ENCODE results near the gene SEC11A.
"Not testable (repeated sequence)": the region's sequence is repeated elsewhere in the genome, so short reads cannot be mapped to it uniquely, and the experiment has no call there.

The SEC11A gene

GRCh38 chr15:84737005-84737404, 21.1 kb upstream of the SEC11A start:
- DNase-seq (ENCODE audit: low spot score), result no peak

GRCh38 chr15:84736375-84736774, 20.4 kb upstream of the SEC11A start:
- no peak for DNase-seq (ENCODE audit: low spot score)

- not testable (repeated sequence) for DNase-seq (ENCODE audit: low spot score)
Measured at GRCh38 chr15:84735480-84736061, 19.6 kb upstream of the SEC11A start.

GRCh38 chr15:84734794-84735479, 19.0 kb upstream of the SEC11A start:
- no peak for DNase-seq (ENCODE audit: low spot score)

GRCh38 chr15:84731774-84732173, 15.8 kb upstream of the SEC11A start:
- DNase-seq (ENCODE audit: low spot score), result peak; percentile 80

GRCh38 chr15:84727429-84727828, 11.5 kb upstream of the SEC11A start:
- DNase-seq (ENCODE audit: low spot score), result no peak

GRCh38 chr15:84725001-84725491, 9.1 kb upstream of the SEC11A start:
- peak; percentile 63 for DNase-seq (ENCODE audit: low spot score)

- no peak for DNase-seq (ENCODE audit: low spot score)
Measured at GRCh38 chr15:84722628-84723027, 6.7 kb upstream of the SEC11A start.

GRCh38 chr15:84721371-84721770, 5.4 kb upstream of the SEC11A start:
- no peak for DNase-seq (ENCODE audit: low spot score)

GRCh38 chr15:84715441-84716035, 401 bp downstream of the SEC11A start:
- peak; percentile 23 for DNase-seq (ENCODE audit: low spot score)

- no peak for DNase-seq (ENCODE audit: low spot score)
Measured at GRCh38 chr15:84714821-84715220, 1.1 kb downstream of the SEC11A start.

- DNase-seq (ENCODE audit: low spot score), result no peak
Measured at GRCh38 chr15:84714372-84714771, 1.6 kb downstream of the SEC11A start.

GRCh38 chr15:84703808-84704207, 12.1 kb downstream of the SEC11A start:
- no peak for DNase-seq (ENCODE audit: low spot score)

GRCh38 chr15:84702961-84703482, 12.9 kb downstream of the SEC11A start:
- DNase-seq (ENCODE audit: low spot score), result peak; percentile 40

GRCh38 chr15:84699538-84700191, 16.3 kb downstream of the SEC11A start:
- no peak for DNase-seq (ENCODE audit: low spot score)

GRCh38 chr15:84697236-84697990, 18.5 kb downstream of the SEC11A start:
- no peak for DNase-seq (ENCODE audit: low spot score)

- DNase-seq (ENCODE audit: low spot score), result no peak
Measured at GRCh38 chr15:84696757-84697156, 19.2 kb downstream of the SEC11A start.

- no peak for DNase-seq (ENCODE audit: low spot score)
Measured at GRCh38 chr15:84690342-84690741, 25.6 kb downstream of the SEC11A start.

- no peak for DNase-seq (ENCODE audit: low spot score)
Measured at GRCh38 chr15:84689858-84690257, 26.1 kb downstream of the SEC11A start.

GRCh38 chr15:84686446-84686845, 29.5 kb downstream of the SEC11A start:
- DNase-seq (ENCODE audit: low spot score), result not testable (repeated sequence)

- peak; percentile 65 for DNase-seq (ENCODE audit: low spot score)
Measured at GRCh38 chr15:84685304-84685703, 30.6 kb downstream of the SEC11A start.

GRCh38 chr15:84684092-84684491, 31.8 kb downstream of the SEC11A start:
- no peak for DNase-seq (ENCODE audit: low spot score)
